Stomach (tissue), 9 donors: ENCODE data around the gene NXPE3. TPM values are rescaled to one million over a fixed set of nuclear protein-coding genes. Genes with fewer than 3 reads are reported as not detected.

Experiments
- DNase-seq, 2 donors: peaks; one replicate each; pipeline versions ENCODE4 v3.0.0 to v3.0.0-alpha.2; 2013 to 2019
- H3K27ac ChIP-seq, 5 donors: fragments of 200-600 bp in 4 of 5; sonication (generic) in 4 of 5; one replicate each; pipeline ENCODE4 v1.5.1; 2013 to 2019; ENCODE audit warnings: mild to moderate bottlenecking in 1 of 5, moderate library complexity in 1 of 5
- H3K27me3 ChIP-seq, 3 donors: fragments of 200-600 bp; sonication (generic); one replicate each; pipeline ENCODE4 v1.5.1; 2017 to 2019; ENCODE audit warnings: mixed run types in 1 of 3
- H3K36me3 ChIP-seq, 4 donors: fragments of 200-600 bp; sonication (generic); 1 replicate in 3 of 4; 2 replicates in 1 of 4; pipeline ENCODE4 v1.5.1; 2016 to 2019
- H3K4me1 ChIP-seq, 4 donors: fragments of 200-600 bp; sonication (generic); one replicate each; pipeline ENCODE4 v1.5.1; 2016 to 2019
- H3K4me3 ChIP-seq, 4 donors: fragments of 200-600 bp; sonication (generic) in 3 of 4; one replicate each; pipeline ENCODE4 v1.5.1; 2016 to 2019; ENCODE audit warnings: mild to moderate bottlenecking in 1 of 4
- H3K9me3 ChIP-seq, 4 donors: fragments of 200-600 bp; sonication (generic); one replicate each; pipeline ENCODE4 v1.5.1; 2016 to 2019
- EP300 ChIP-seq: sonication (generic); formaldehyde crosslinking; IDR thresholded peaks from one replicate; pipeline ENCODE4 v1.6.1; 2017; ENCODE audit warnings: antibody characterized with exemption
- POLR2A ChIP-seq, 4 donors: fragments of 450-650 bp; IDR thresholded peaks; one replicate each; pipeline ENCODE4 v1.6.1; 2016; ENCODE audit warnings: antibody characterized with exemption in 4 of 4, control low read depth in 2 of 4, mild to moderate bottlenecking in 1 of 4, moderate library complexity in 1 of 4
- POLR2AphosphoS5 ChIP-seq, 3 donors: sonication (generic); formaldehyde crosslinking; IDR thresholded peaks; one replicate each; pipeline ENCODE4 v1.6.1; 2016; ENCODE audit warnings: antibody characterized with exemption in 3 of 3
- WGBS, 5 donors: extraction: QIAGEN DNeasy Blood & Tissue Kit in 3 of 5; methylation state at CpG; one replicate each; pipeline versions ENCODE4 v1.1.5 to v1.1.7; 2013 to 2018; 5-methylcytosine and 5-hydroxymethylcytosine counted together
- intact Hi-C: fragments of 100-400 bp; cut with DNase I; formaldehyde crosslinking; loops from one replicate; pipeline ENCODE4 v1.15.1; 2023; ENCODE audit warnings: low total_unique reads
- polyA plus RNA-seq, 3 donors: library from polyadenylated mRNA; stranded (reverse); fragments of 200-250 nt; gene quantifications; one replicate each; pipeline ENCODE4 v1.2.3, GENCODE V29; 2013
- total RNA-seq, 5 donors: library from RNA; depleted of rRNA; stranded (reverse); fragments of >200 nt; gene quantifications; one replicate each; pipeline versions ENCODE4 v1.1.0 to v1.2.3, GENCODE V29; 2014 to 2016
- TF ChIP-seq, protein P1 (sequence below), 7 experiments: fragments of 450-650 bp in 4 of 7; fragments of 200-600 bp in 3 of 7; sonication (generic) in 3 of 7; IDR thresholded peaks; one replicate each; pipeline ENCODE4 v1.5.1; 2016 to 2019; ENCODE audit warnings: antibody characterized with exemption in 7 of 7, control low read depth in 2 of 7, mild to moderate bottlenecking in 1 of 7
- donor health status: healthy with polysubstance abuse.
- donor health status: Bipolar disorder and iron deficiency.
- donor health status: healthy.

The NXPE3 gene
- total and polyA plus RNA-seq, 8 donors: 0.58 to 43.2 (median 6.0) TPM

GRCh38 chr3:101848754-101849713 lies 70.0 kb downstream of the NXPE3 start, which contains the start of gene NFKBIZ:
TSS of gene NFKBIZ (plus strand) at chr3:101849514. CDS start at chr3:101849629, 115 bp downstream.
- Histone ChIP-seq H3K9me3 (no peaks in the 10 kb centered on the region), H3K4me1 (peaks cover 23 to 50% (median 39%) of the 10 kb centered on the region in 4 donors), H3K36me3 (peaks cover 15 to 25% (median 23%) of the 10 kb centered on the region in 4 donors), H3K4me3 (peak within 1 kb of the TSS; percentile 62 to 97 (median 84)), H3K27ac (peak within 1 kb of the TSS; percentile 96 to 100 (median 100)), H3K27me3 (no peaks in the 10 kb centered on the region)
- TF ChIP-seq, protein P1, sequence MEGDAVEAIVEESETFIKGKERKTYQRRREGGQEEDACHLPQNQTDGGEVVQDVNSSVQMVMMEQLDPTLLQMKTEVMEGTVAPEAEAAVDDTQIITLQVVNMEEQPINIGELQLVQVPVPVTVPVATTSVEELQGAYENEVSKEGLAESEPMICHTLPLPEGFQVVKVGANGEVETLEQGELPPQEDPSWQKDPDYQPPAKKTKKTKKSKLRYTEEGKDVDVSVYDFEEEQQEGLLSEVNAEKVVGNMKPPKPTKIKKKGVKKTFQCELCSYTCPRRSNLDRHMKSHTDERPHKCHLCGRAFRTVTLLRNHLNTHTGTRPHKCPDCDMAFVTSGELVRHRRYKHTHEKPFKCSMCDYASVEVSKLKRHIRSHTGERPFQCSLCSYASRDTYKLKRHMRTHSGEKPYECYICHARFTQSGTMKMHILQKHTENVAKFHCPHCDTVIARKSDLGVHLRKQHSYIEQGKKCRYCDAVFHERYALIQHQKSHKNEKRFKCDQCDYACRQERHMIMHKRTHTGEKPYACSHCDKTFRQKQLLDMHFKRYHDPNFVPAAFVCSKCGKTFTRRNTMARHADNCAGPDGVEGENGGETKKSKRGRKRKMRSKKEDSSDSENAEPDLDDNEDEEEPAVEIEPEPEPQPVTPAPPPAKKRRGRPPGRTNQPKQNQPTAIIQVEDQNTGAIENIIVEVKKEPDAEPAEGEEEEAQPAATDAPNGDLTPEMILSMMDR (IDR thresholded peaks at IDR 0.05): peak in 1 of 7 experiments; percentile 4
- TF ChIP-seq EP300 (peak; percentile 68), POLR2AphosphoS5 (IDR thresholded peaks at IDR 0.05) (peak; percentile 71 to 99 (median 99)), POLR2A (IDR thresholded peaks at IDR 0.05) (peak in 1 of 4 donors; percentile 60)
- DNase-seq: peak; percentile 96 to 98
- 1 to 5% (median 1%) methylated on average over 47 to 95 of the region's 95 CpGs for WGBS, 5 donors
- intact Hi-C loops: no loop called here

- Histone ChIP-seq H3K9me3 (no peaks in the 10 kb centered on the region), H3K4me3 (peak overlapping the region; percentile 62 to 97 (median 84)), H3K27ac (peak overlapping the region; percentile 96 to 100 (median 100)), H3K4me1 (peaks cover 26 to 57% (median 45%) of the 10 kb centered on the region in 4 donors), H3K27me3 (no peaks in the 10 kb centered on the region), H3K36me3 (peaks cover 22 to 32% (median 31%) of the 10 kb centered on the region in 4 donors)
- peak; percentile 43 to 77 for DNase-seq
- TF ChIP-seq POLR2AphosphoS5 (IDR thresholded peaks at IDR 0.05) (no peak), EP300 (no peak), POLR2A (IDR thresholded peaks at IDR 0.05) (no peak)
- TF ChIP-seq, protein P1 (IDR thresholded peaks at IDR 0.05): no peak
- intact Hi-C loops: no loop called here
- 0 to 1% (median 0%) methylated on average over 34 to 67 of the region's 67 CpGs for WGBS, 5 donors
Observed at GRCh38 chr3:101849714-101850245, 70.8 kb downstream of the NXPE3 start.

DNA sequence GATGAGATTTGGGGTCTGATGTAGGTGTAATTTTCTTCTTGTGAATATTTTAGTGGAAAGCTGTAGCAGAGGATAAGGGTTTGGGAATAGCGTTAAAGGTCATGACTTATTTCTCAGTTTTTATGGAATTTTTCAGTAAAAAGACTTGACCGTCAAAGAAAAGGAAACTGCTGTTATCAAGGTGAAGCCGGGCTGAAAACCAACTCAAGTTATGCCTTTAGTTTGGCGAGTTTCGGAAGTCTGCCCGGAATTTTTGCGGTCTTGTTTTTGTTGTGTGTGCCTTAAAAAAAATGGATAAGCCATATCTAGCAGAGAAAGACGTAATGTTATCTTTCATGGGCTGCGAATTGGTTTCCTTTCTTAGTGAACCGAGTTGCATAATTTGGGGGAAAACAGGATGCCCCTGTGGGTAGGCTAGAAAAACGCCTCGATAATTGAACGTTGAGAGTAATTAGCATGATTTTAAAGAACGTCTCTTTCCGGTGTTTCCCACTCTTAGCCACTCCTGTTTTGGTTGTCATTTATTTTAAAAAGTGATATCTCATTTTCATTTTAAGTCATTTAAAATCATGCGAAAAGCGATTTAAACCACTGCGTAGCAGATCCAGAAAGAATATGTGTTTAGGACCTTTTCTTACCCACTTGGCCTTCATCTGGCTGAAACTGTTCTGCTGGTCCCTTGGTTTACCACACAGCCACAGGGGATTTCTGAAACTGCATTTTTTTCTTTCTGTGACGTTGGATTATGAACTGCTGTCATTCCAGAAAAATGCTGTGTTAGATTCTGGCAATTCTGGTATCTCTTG lies 71.4 kb downstream of the NXPE3 start:
- intact Hi-C loops: no loop called here
- TF ChIP-seq, protein P1 (IDR thresholded peaks at IDR 0.05): no peak
- TF ChIP-seq POLR2AphosphoS5 (IDR thresholded peaks at IDR 0.05): peak; percentile 20 to 58 (median 47)
- 1 to 5% (median 1%) methylated on average over 19 of the region's 19 CpGs for WGBS, 5 donors
- Histone ChIP-seq H3K36me3 (peaks cover 29 to 39% (median 37%) of the 10 kb centered on the region in 4 donors), H3K9me3 (no peaks in the 10 kb centered on the region), H3K4me1 (peaks cover 31 to 64% (median 51%) of the 10 kb centered on the region in 4 donors), H3K4me3 (peak overlapping the region; percentile 62 to 97 (median 84)), H3K27me3 (no peaks in the 10 kb centered on the region), H3K27ac (peak overlapping the region; percentile 96 to 100 (median 100))
- DNase-seq: peak in 1 of 2 donors; percentile 71
